ENCODE measurements around the gene MSTO1.
"Not testable (repeated sequence)": the region's sequence is repeated elsewhere in the genome, so short reads cannot be mapped to it uniquely, and the experiment has no call there.

DNA sequence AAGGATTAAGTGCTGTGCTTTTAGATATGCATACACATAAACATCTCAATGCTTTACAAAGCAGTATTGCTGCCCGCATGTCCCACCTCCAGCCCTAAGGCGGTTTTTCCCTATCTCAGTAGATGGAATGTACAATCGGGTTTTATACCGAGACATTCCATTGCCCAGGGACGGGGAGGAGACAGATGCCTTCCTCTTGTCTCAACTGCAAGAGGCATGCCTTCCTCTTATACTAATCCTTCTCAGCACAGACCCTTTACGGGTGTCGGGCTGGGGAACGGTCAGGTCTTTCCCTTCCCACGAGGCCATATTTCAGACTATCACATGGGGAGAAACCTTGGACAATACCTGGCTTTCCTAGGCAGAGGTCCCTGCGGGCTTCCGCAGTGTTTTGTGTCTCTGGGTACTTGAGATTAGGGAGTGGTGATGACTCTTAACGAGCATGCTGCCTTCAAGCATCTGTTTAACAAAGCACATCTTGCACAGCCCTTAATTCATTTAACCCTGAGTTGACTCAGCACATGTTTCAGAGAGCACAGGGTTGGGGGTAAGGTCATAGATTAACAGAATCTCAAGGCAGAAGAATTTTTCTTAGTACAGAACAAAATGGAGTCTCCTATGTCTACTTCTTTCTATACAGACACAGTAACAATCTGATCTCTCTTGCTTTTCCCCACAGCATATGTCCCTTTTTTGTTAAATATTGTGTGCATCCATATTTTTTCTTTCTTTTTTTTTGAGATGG lies 10.0 kb upstream of the MSTO1 start:
- not testable (repeated sequence) for TF ChIP-seq POLR2A (IDR thresholded peaks at IDR 0.05; ENCODE audit: low read depth, low read length); POLR2AphosphoS5 (IDR thresholded peaks at IDR 0.05; ENCODE audit: low read depth, low read length); TAF1 (IDR thresholded peaks at IDR 0.05; ENCODE audit: borderline replicate concordance, low read depth, low read length)

All from GM12892 (cell line).